GM12801 (cell line): Measurements from ENCODE around the gene TRAFD1.

Experiments used
- CTCF ChIP-seq: IDR thresholded peaks from one replicate; pipeline ENCODE4 v1.5.1; 2011; ENCODE audit warnings: control low read depth; ENCODE audit not compliant: insufficient read length; ENCODE audit errors: extremely low read depth

TRAFD1 gene

DNA sequence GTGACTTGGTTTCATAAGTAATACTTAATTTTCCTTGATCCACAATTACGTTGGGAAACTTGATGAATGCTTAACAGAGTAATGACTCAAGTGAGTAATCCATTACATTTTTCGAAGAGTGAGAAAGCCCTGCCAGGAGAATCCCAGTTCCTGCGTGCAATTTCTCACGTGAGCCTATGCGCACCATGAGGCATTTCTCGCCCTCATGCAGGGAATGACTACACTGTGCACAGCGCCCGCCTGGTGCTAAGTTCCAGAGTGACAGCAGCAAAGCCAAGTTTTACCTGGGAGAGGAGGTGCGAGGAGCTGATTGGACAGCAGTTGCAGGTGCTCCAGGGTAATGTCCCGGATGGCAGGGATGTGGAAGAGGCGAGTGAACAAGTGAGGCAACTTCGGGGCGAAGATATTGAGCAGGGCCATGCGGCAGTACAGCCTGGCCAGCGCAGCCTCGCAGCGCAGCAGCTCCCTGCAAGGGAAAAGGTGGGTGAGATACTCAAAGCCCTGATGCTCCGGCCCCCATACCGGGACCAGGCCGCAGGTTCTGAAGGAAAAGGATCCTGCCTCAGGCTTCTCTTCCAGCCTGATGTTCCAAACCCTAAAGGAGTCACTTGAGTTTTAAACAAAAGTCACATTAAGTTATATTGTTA, 69.4 kb downstream of the TRAFD1 start:
- TF ChIP-seq CTCF: no peak

GRCh38 chr12:112196196-112196875, 71.0 kb downstream of the TRAFD1 start:
- TF ChIP-seq CTCF: no peak

DNA sequence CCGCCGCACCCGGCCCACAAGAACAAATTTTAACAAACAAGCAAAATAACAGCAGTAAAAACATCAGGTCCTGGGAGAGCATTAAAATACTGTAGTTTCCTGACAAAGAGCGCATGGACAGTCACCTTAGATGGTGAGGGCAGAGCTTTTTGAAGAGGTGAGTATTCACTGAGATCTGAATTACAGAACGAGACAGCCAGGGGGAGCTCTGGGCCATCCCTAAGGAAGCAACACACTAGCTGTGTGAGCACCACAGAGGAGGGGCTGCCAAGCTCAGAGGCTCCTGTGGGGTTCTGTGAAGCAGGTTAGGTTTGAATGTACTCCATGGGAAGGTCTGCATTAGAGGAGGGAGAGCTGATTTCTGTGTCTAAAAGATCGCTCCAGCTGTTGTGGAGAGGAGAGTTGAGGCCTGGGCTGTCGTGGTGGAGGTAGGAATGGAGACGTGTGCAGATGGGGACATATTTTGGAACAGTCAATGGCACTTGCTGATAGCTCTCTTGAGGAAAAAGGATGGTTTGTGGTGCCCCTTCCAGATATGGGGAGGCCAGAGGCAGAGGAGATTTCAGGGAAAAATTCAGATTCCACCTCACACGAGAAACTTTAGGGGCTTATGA, 72.9 kb downstream of the TRAFD1 start:
- no peak for TF ChIP-seq CTCF

DNA sequence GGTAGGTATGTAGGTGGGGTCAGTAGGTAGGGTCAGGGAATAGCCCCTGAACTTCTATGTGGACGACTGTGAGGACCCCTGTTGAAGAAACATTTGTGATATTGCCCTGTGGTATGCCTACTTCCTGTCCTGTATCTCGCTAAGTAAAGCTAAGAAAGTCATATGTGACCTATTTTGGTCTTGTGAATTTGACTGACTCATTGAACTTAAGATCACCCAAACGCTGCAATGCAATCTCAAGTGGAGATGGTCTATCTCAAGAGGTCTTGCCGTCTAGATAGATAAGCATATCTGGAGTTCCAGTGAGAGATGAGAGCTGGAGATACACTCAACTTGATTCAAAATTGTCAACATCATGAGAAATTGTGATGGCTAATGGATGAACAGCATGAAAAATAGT, 73.8 kb downstream of the TRAFD1 start:
- no peak for TF ChIP-seq CTCF
